ENCODE results near the gene H19.

The H19 gene

GRCh38 chr11:1997755-1998154, at the start of gene H19:
Gene H19, minus strand, starts transcription at chr11:1997842.
- DNase-seq: no peak

GRCh38 chr11:2041963-2042362, 44.3 kb upstream of the H19 start:
- no peak for DNase-seq

GRCh38 chr11:2041153-2041552, 43.5 kb upstream of the H19 start:
- no peak for DNase-seq

- no peak for DNase-seq
These were observed 41.6 kb upstream of the H19 start for GRCh38 chr11:2039198-2039759.

GRCh38 chr11:2036863-2037486, 39.3 kb upstream of the H19 start:
- no peak for DNase-seq

- DNase-seq: no peak
These were observed 37.7 kb upstream of the H19 start for GRCh38 chr11:2035382-2035781.

- DNase-seq: no peak
These were observed 33.4 kb upstream of the H19 start for GRCh38 chr11:2031058-2031457.

- DNase-seq: no peak
These were observed 30.1 kb upstream of the H19 start for GRCh38 chr11:2027708-2028107.

GRCh38 chr11:2015025-2015424, 17.4 kb upstream of the H19 start:
- DNase-seq: no peak

GRCh38 chr11:2012440-2012839, 14.8 kb upstream of the H19 start:
- no peak for DNase-seq

GRCh38 chr11:2004466-2004865, 6.8 kb upstream of the H19 start:
- DNase-seq: no peak

GRCh38 chr11:2002807-2003206, 5.2 kb upstream of the H19 start:
- no peak for DNase-seq

GRCh38 chr11:2002042-2002776, 4.6 kb upstream of the H19 start:
- no peak for DNase-seq

- DNase-seq: no peak
These were observed 1.2 kb upstream of the H19 start for GRCh38 chr11:1998861-1999260.

GRCh38 chr11:1998290-1998689, 648 bp upstream of the H19 start:
- no peak for DNase-seq

- DNase-seq: no peak
These were observed 3.5 kb downstream of the H19 start for GRCh38 chr11:1994121-1994520.

- DNase-seq: no peak
These were observed 5.5 kb downstream of the H19 start for GRCh38 chr11:1992111-1992510.

- DNase-seq: no peak
These were observed 6.6 kb downstream of the H19 start for GRCh38 chr11:1990872-1991578.

GRCh38 chr11:1989953-1990352, 7.7 kb downstream of the H19 start:
- no peak for DNase-seq

GRCh38 chr11:1988667-1989317, 8.8 kb downstream of the H19 start:
- no peak for DNase-seq

- no peak for DNase-seq
These were observed 9.5 kb downstream of the H19 start for GRCh38 chr11:1988174-1988573.

GRCh38 chr11:1987024-1987423, 10.6 kb downstream of the H19 start:
- DNase-seq: no peak

- no peak for DNase-seq
These were observed 14.1 kb downstream of the H19 start for GRCh38 chr11:1983601-1983961.

Measured in CD4-positive, alpha-beta T cell treated with Interleukin-4 for 1 hour (primary cell).